Transverse colon (tissue), 3 donors: Measurements from ENCODE around the gene EPYC.

Experiments
- POLR2A ChIP-seq: fragments of 450-650 bp; IDR thresholded peaks from one replicate; pipeline ENCODE4 v1.6.1; 2016; ENCODE audit warnings: antibody characterized with exemption, mild to moderate bottlenecking, moderate library complexity
- TF ChIP-seq, protein P1 (sequence below), 5 experiments: fragments of 200-600 bp in 3 of 5; fragments of 450-650 bp in 2 of 5; sonication (generic) in 3 of 5; IDR thresholded peaks; 1 replicate in 2 of 5; 2 replicates in 3 of 5; pipeline ENCODE4 v1.5.1; 2016 to 2017; ENCODE audit warnings: antibody characterized with exemption in 5 of 5, inconsistent platforms in 3 of 5, mild to moderate bottlenecking in 2 of 5, moderate library complexity in 1 of 5

DNA sequence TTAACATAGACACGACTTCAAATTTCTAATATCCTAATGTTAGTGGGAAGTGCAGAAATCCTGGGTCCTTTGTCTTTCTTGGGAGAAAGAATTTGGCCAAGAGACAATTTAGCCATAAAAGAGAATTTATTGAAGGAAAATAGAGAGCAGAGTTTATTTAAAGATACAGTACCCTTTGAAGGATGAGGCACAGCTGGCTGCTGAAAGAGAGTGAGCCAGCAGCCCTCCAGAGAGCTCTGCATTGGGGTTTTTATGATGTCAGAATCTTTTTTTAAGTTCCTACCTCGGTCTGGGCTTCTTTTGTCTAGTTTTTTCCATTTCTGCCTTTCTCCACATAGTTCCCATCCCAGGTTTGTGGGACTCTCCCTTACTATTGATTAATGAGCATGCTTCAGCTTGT is 87.3 kb downstream of the EPYC start:
- TF ChIP-seq, protein P1, sequence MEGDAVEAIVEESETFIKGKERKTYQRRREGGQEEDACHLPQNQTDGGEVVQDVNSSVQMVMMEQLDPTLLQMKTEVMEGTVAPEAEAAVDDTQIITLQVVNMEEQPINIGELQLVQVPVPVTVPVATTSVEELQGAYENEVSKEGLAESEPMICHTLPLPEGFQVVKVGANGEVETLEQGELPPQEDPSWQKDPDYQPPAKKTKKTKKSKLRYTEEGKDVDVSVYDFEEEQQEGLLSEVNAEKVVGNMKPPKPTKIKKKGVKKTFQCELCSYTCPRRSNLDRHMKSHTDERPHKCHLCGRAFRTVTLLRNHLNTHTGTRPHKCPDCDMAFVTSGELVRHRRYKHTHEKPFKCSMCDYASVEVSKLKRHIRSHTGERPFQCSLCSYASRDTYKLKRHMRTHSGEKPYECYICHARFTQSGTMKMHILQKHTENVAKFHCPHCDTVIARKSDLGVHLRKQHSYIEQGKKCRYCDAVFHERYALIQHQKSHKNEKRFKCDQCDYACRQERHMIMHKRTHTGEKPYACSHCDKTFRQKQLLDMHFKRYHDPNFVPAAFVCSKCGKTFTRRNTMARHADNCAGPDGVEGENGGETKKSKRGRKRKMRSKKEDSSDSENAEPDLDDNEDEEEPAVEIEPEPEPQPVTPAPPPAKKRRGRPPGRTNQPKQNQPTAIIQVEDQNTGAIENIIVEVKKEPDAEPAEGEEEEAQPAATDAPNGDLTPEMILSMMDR (IDR thresholded peaks at IDR 0.05) = no peak
- TF ChIP-seq POLR2A = no peak
